HepG2 (cell line): ENCODE data around the gene COA3. TPM values are rescaled to one million over a fixed set of nuclear protein-coding genes. Genes with fewer than 3 reads are reported as not detected.

ENCODE experiments used
- AGO2 ChIP-seq: fragments of 200-400 bp; formaldehyde crosslinking; optimal IDR thresholded peaks from 2 replicates; pipeline ENCODE3; 2017; ENCODE audit warnings: mild to moderate bottlenecking, low read depth, low read length, moderate library complexity
- CREBL2 ChIP-seq: sonication (generic); formaldehyde crosslinking; IDR thresholded peaks from 2 replicates; pipeline ENCODE4 v1.8.1; 2023; ENCODE audit warnings: missing genetic modification reagents, mild to moderate bottlenecking, borderline replicate concordance
- DMTF1 ChIP-seq: sonication (generic); formaldehyde crosslinking; IDR thresholded peaks from 2 replicates; pipeline ENCODE4 v1.4.0; 2020; ENCODE audit warnings: mild to moderate bottlenecking, missing genetic modification reagents
- FOXJ3 ChIP-seq: sonication (generic); formaldehyde crosslinking; IDR thresholded peaks from 2 replicates; pipeline ENCODE4 v1.4.0; 2020; ENCODE audit warnings: missing genetic modification reagents, mild to moderate bottlenecking, borderline replicate concordance
- IKZF1 ChIP-seq: fragments of 450-650 bp; IDR thresholded peaks from 2 replicates; pipeline ENCODE4 v1.7.1; 2016
- IRX3 ChIP-seq: sonication (generic); formaldehyde crosslinking; IDR thresholded peaks from 2 replicates; pipeline ENCODE4 v1.8.1; 2023; ENCODE audit warnings: mild to moderate bottlenecking, low read depth, missing genetic modification reagents, borderline replicate concordance
- NCOA1 ChIP-seq: sonication (generic); formaldehyde crosslinking; IDR thresholded peaks from 2 replicates; pipeline ENCODE4 v1.9.0; 2021; ENCODE audit warnings: missing genetic modification reagents
- NFIB ChIP-seq: sonication (generic); formaldehyde crosslinking; IDR thresholded peaks from 2 replicates; pipeline ENCODE4 v1.9.0; 2021; ENCODE audit warnings: missing genetic modification reagents, mild to moderate bottlenecking, borderline replicate concordance
- PTBP1 ChIP-seq: fragments of 200-400 bp; formaldehyde crosslinking; IDR thresholded peaks from 2 replicates; pipeline ENCODE4 v1.6.1; 2018; ENCODE audit warnings: low read length, low read depth; ENCODE audit not compliant: poor library complexity, severe bottlenecking
- SP5 ChIP-seq: IDR thresholded peaks from 2 replicates; pipeline ENCODE4 v1.6.1; 2016; ENCODE audit warnings: low read depth, borderline replicate concordance
- TFAP4 ChIP-seq: sonication (generic); IDR thresholded peaks from 2 replicates; pipeline ENCODE4 v1.6.1; 2016; ENCODE audit warnings: low read depth, borderline replicate concordance
- ZMYM4 ChIP-seq: sonication (generic); formaldehyde crosslinking; IDR thresholded peaks from 2 replicates; pipeline ENCODE4 v1.8.1; 2023; ENCODE audit warnings: mild to moderate bottlenecking, missing genetic modification reagents
- ZNF441 ChIP-seq: sonication (generic); formaldehyde crosslinking; IDR thresholded peaks from 2 replicates; pipeline ENCODE4 v1.7.0; 2021; ENCODE audit warnings: missing genetic modification reagents, borderline replicate concordance
- ZNF558 ChIP-seq: sonication (generic); formaldehyde crosslinking; IDR thresholded peaks from 2 replicates; pipeline ENCODE4 v1.9.0; 2022; ENCODE audit warnings: mild to moderate bottlenecking, missing genetic modification reagents, borderline replicate concordance
- ZNF770 ChIP-seq: sonication (generic); formaldehyde crosslinking; IDR thresholded peaks from 2 replicates; pipeline ENCODE4 v1.5.0; 2020; ENCODE audit warnings: mild to moderate bottlenecking, missing genetic modification reagents
- ZNF777 ChIP-seq: sonication (generic); formaldehyde crosslinking; IDR thresholded peaks from 2 replicates; pipeline ENCODE4 v1.4.0; 2020; ENCODE audit warnings: missing genetic modification reagents
- polyA plus RNA-seq, 8 experiments: library from polyadenylated mRNA; depleted of rRNA in 3 of 8; stranded (reverse) in 7 of 8; unstranded in 1 of 8; fragments of >200 nt; fragmentation: Illumina TruSeq in 4 of 8; extraction: Trizol in 4 of 8; gene quantifications; 2 replicates each; pipeline versions ENCODE4 v1.2.1 to v1.2.3, GENCODE V29; 2011 to 2016; ENCODE audit warnings: low read depth in 4 of 8, missing spikeins in 1 of 8, mixed read lengths in 1 of 8; ENCODE audit not compliant: insufficient read depth in 1 of 8
- total RNA-seq, 5 experiments: library from RNA; depleted of rRNA; stranded (reverse); fragments of >200 nt; fragmentation: Illumina TruSeq; extraction: Trizol; gene quantifications; 2 replicates each; pipeline ENCODE4 v1.2.3, GENCODE V29; 2016; ENCODE audit warnings: low read depth in 1 of 5
- TF ChIP-seq, protein P1 (sequence below): sonication (generic); formaldehyde crosslinking; IDR thresholded peaks from 2 replicates; pipeline ENCODE4 v1.5.1; 2020; ENCODE audit warnings: mild to moderate bottlenecking, missing genetic modification reagents
- TF ChIP-seq, protein P2 (sequence below): sonication (generic); formaldehyde crosslinking; IDR thresholded peaks from 2 replicates; pipeline ENCODE4 v1.8.0; 2022; ENCODE audit warnings: missing genetic modification reagents, mild to moderate bottlenecking, borderline replicate concordance

Gene COA3
- total and polyA plus RNA-seq, 2 of the 13 experiments (the other 11 are each of a cell fraction or from before 2014, with no cell fraction given) = 133 to 202 TPM

DNA sequence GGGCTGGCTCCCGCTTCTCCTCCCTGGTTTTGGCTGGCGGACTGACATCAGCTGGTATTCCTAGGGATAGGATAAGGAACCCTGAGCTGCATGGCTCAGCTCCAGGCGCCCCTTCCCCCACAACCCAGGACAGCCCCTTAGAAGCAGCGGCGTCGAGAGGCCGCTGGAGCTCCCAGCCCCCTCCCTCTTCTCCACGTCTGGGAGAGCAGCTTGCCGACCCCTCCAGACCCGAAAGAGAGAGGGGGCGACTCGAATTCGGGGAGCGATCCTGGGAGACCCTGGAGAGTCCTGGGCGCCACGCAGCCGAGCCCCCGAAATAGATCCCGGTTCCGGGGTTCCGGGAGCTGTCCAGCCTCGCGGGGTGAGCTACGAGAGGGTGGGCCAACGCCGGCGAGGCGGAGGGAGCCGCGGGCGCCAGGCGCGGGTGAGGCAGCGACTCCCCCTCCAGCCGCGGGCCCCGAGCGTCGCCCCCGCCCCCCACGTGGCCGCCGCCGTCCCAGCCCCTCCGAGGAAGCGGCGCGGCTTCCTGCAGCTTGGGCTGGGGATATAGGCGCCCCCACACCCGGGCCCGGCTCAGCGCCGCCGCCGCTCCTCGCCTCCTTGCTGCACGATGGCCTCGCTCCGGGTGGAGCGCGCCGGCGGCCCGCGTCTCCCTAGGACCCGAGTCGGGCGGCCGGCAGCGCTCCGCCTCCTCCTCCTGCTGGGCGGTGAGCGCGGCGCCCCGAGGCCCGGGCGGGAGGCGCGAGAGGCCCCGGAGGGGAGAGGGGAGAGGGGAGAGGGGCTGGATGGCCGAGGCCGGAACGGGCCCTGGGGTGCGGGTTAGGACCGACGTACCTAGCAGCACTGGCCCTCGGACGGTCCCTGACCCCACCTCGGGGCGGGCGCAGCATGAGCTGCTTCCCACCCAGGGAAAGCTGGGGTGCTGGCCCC, 37.6 kb downstream of the COA3 start, which contains the start of gene RAMP2 (continued):
- TF ChIP-seq TFAP4 = peak; percentile 21; the same call in 1 of the 2 replicates
- TF ChIP-seq ZNF777 (CRISPR knock-in tag) = peak; percentile 95
- TF ChIP-seq IKZF1 = no peak
- no peak; the same call in 1 of the 2 replicates for TF ChIP-seq ZNF558 (CRISPR knock-in tag)
- TF ChIP-seq, protein P1, sequence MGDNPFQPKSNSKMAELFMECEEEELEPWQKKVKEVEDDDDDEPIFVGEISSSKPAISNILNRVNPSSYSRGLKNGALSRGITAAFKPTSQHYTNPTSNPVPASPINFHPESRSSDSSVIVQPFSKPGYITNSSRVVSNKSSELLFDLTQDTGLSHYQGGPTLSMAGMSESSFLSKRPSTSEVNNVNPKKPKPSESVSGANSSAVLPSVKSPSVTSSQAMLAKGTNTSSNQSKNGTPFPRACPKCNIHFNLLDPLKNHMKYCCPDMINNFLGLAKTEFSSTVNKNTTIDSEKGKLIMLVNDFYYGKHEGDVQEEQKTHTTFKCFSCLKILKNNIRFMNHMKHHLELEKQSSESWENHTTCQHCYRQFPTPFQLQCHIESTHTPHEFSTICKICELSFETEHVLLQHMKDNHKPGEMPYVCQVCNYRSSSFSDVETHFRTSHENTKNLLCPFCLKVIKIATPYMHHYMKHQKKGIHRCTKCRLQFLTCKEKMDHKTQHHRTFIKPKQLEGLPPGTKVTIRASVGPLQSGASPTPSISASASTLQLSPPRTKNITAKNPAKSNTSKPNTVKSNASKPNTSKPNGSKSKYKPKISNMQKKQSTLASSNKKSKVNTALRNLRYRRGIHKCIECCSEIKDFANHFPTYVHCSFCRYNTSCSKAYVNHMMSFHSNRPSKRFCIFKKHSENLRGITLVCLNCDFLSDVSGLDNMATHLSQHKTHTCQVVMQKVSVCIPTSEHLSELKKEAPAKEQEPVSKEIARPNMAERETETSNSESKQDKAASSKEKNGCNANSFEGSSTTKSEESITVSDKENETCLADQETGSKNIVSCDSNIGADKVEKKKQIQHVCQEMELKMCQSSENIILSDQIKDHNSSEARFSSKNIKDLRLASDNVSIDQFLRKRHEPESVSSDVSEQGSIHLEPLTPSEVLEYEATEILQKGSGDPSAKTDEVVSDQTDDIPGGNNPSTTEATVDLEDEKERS = 0 out of 2 replicates have a peak, but pooled peaks have one; percentile 64
- TF ChIP-seq DMTF1 = no peak
- TF ChIP-seq PTBP1 = peak; percentile 55
- TF ChIP-seq ZNF770 = peak; percentile 64; the same call in 1 of the 2 replicates
- TF ChIP-seq SP5 = no peak
- TF ChIP-seq NFIB (CRISPR knock-in tag) = no peak
- no peak; the same call in 1 of the 2 replicates for TF ChIP-seq NCOA1 (CRISPR knock-in tag)
- no peak; the same call in 1 of the 2 replicates for TF ChIP-seq CREBL2 (CRISPR knock-in tag)
- peak; percentile 76; the same call in 1 of the 2 replicates for TF ChIP-seq ZNF441 (CRISPR knock-in tag)
- TF ChIP-seq ZMYM4 = peak; percentile 51; the same call in 1 of the 2 replicates
- TF ChIP-seq IRX3 (CRISPR knock-in tag) = peak; percentile 73; the same call in 1 of the 2 replicates
- TF ChIP-seq, protein P2, sequence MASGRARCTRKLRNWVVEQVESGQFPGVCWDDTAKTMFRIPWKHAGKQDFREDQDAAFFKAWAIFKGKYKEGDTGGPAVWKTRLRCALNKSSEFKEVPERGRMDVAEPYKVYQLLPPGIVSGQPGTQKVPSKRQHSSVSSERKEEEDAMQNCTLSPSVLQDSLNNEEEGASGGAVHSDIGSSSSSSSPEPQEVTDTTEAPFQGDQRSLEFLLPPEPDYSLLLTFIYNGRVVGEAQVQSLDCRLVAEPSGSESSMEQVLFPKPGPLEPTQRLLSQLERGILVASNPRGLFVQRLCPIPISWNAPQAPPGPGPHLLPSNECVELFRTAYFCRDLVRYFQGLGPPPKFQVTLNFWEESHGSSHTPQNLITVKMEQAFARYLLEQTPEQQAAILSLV (CRISPR knock-in tag) = no peak
- TF ChIP-seq AGO2 = no peak
- no peak for TF ChIP-seq FOXJ3 (CRISPR knock-in tag)
